Liver (tissue), 9 donors: ENCODE measurements around the gene CELA1. TPM values are rescaled to one million over a fixed set of nuclear protein-coding genes. Genes with fewer than 3 reads are reported as not detected.
"Not testable (repeated sequence)": the region's sequence is repeated elsewhere in the genome, so short reads cannot be mapped to it uniquely, and the experiment has no call there.

ENCODE experiments used
- DNase-seq: peaks from one replicate; pipeline ENCODE4 v3.0.0-alpha.2; 2017; ENCODE audit warnings: low spot score
- H3K27ac ChIP-seq, 2 donors: one replicate each; pipeline ENCODE4 v1.7.0; 2013; ENCODE audit warnings: inconsistent platforms in 2 of 2, low read length in 2 of 2, control low read depth in 1 of 2, low read depth in 1 of 2, mild to moderate bottlenecking in 1 of 2
- H3K27me3 ChIP-seq, 4 donors: one replicate each; pipeline versions ENCODE4 v1.6.1 to v1.7.0; 2013; ENCODE audit warnings: low read length in 3 of 4, inconsistent platforms in 1 of 4, mild to moderate bottlenecking in 1 of 4, moderate library complexity in 1 of 4; ENCODE audit not compliant: control insufficient read depth in 4 of 4, insufficient read depth in 4 of 4
- H3K36me3 ChIP-seq, 4 donors: one replicate each; pipeline versions ENCODE4 v1.6.1 to v1.7.0; 2013; ENCODE audit warnings: low read length in 3 of 4, mild to moderate bottlenecking in 3 of 4, low read depth in 1 of 4, moderate library complexity in 1 of 4; ENCODE audit not compliant: control insufficient read depth in 4 of 4, insufficient read depth in 3 of 4
- H3K4me1 ChIP-seq, 4 donors: one replicate each; pipeline versions ENCODE4 v1.6.1 to v1.7.0; 2013; ENCODE audit warnings: low read length in 3 of 4, mild to moderate bottlenecking in 3 of 4, moderate library complexity in 1 of 4; ENCODE audit not compliant: control insufficient read depth in 4 of 4, insufficient read depth in 4 of 4
- H3K4me3 ChIP-seq, 3 donors: one replicate each; pipeline versions ENCODE4 v1.6.1 to v1.7.0; 2013; ENCODE audit warnings: low read length in 3 of 3, control low read depth in 1 of 3, low read depth in 1 of 3, mild to moderate bottlenecking in 1 of 3
- H3K9ac ChIP-seq, 2 donors: one replicate each; pipeline ENCODE4 v1.7.0; 2013; ENCODE audit warnings: low read length in 2 of 2, mild to moderate bottlenecking in 2 of 2, moderate library complexity in 2 of 2, control low read depth in 1 of 2, low read depth in 1 of 2
- H3K9me3 ChIP-seq, 4 donors: one replicate each; pipeline versions ENCODE4 v1.6.1 to v1.7.0; 2013; ENCODE audit warnings: low read length in 3 of 4; ENCODE audit not compliant: control insufficient read depth in 4 of 4
- ATF3 ChIP-seq: IDR thresholded peaks from 2 replicates; pipeline ENCODE4 v1.6.1; 2016; ENCODE audit warnings: antibody characterized with exemption
- CTCF ChIP-seq: fragments of 150-350 bp; IDR thresholded peaks from 2 replicates; pipeline ENCODE4 v1.5.1; 2017; ENCODE audit warnings: improper control_type of control experiment, low read depth, low read length; ENCODE audit not compliant: missing input control
- EGR1 ChIP-seq, 2 donors: IDR thresholded peaks; 2 replicates each; pipeline ENCODE4 v1.6.1; 2016 to 2018; ENCODE audit warnings: antibody characterized with exemption in 2 of 2, low read depth in 2 of 2
- FOXA1 ChIP-seq: IDR thresholded peaks from 2 replicates; pipeline ENCODE4 v1.6.1; 2016; ENCODE audit warnings: antibody characterized with exemption
- FOXA2 ChIP-seq: IDR thresholded peaks from 2 replicates; pipeline ENCODE4 v1.6.1; 2016; ENCODE audit warnings: antibody characterized with exemption
- GABPA ChIP-seq, 2 donors: IDR thresholded peaks in 1 of 2; conservative IDR thresholded peaks in 1 of 2; 2 replicates each; pipeline ENCODE4 v1.6.1; 2016; ENCODE audit warnings: antibody characterized with exemption in 2 of 2, mild to moderate bottlenecking in 1 of 2, moderate library complexity in 1 of 2
- HNF4A ChIP-seq, 2 donors: conservative IDR thresholded peaks; 2 replicates each; pipeline ENCODE4 v1.6.1; 2016; ENCODE audit warnings: antibody characterized with exemption in 2 of 2, mild to moderate bottlenecking in 2 of 2
- HNF4G ChIP-seq: IDR thresholded peaks from 2 replicates; pipeline ENCODE4 v1.6.1; 2016; ENCODE audit warnings: antibody characterized with exemption
- JUND ChIP-seq, 2 donors: IDR thresholded peaks; 2 replicates each; pipeline ENCODE4 v1.6.1; 2016; ENCODE audit warnings: antibody characterized with exemption in 2 of 2
- MAX ChIP-seq: IDR thresholded peaks from 2 replicates; pipeline ENCODE4 v1.6.1; 2016; ENCODE audit warnings: antibody characterized with exemption
- NR2F2 ChIP-seq: IDR thresholded peaks from 2 replicates; pipeline ENCODE4 v1.6.1; 2016; ENCODE audit warnings: antibody characterized with exemption
- RAD21 ChIP-seq, 2 donors: IDR thresholded peaks; 2 replicates each; pipeline ENCODE4 v1.6.1; 2016; ENCODE audit warnings: antibody characterized with exemption in 2 of 2, mild to moderate bottlenecking in 2 of 2
- REST ChIP-seq: IDR thresholded peaks from 2 replicates; pipeline ENCODE4 v1.6.1; 2016; ENCODE audit warnings: antibody characterized with exemption, mild to moderate bottlenecking
- SP1 ChIP-seq: IDR thresholded peaks from 2 replicates; pipeline ENCODE4 v1.6.1; 2018; ENCODE audit warnings: antibody characterized with exemption, mild to moderate bottlenecking
- TAF1 ChIP-seq: conservative IDR thresholded peaks from 2 replicates; pipeline ENCODE4 v1.6.1; 2016; ENCODE audit warnings: antibody characterized with exemption, mild to moderate bottlenecking
- YY1 ChIP-seq: IDR thresholded peaks from 2 replicates; pipeline ENCODE4 v1.6.1; 2016; ENCODE audit warnings: antibody characterized with exemption, mild to moderate bottlenecking
- WGBS: extraction: QIAGEN DNeasy Blood & Tissue Kit; methylation state at CpG from one replicate; pipeline ENCODE4 v1.1.7; 2013; 5-methylcytosine and 5-hydroxymethylcytosine counted together
- polyA plus RNA-seq, 2 donors: library from polyadenylated mRNA; stranded (reverse) in 1 of 2; unstranded in 1 of 2; fragments of 200-250 nt in 1 of 2; fragments of >200 nt in 1 of 2; fragmentation: Nextera tagmentation in 1 of 2; extraction: Ambion mirVana in 1 of 2; gene quantifications; one replicate each; pipeline versions ENCODE4 v1.2.1 to v1.2.3, GENCODE V29; 2013 to 2015
- total RNA-seq, 2 donors: library from RNA; depleted of rRNA; stranded (reverse); fragments of >200 nt; gene quantifications; one replicate each; pipeline ENCODE4 v1.2.3, GENCODE V29; 2014
- donor health status: healthy.
- donor health status: healthy.
- donor health status: healthy.
- donor health status: healthy.
- donor health status: healthy.

CELA1 gene
- total and polyA plus RNA-seq, 4 donors: not detected

GRCh38 chr12:51339750-51340149 lies 6.7 kb downstream of the CELA1 start:
- TF ChIP-seq SP1 (no peak), HNF4A (conservative IDR thresholded peaks at IDR 0.05) (no peak), GABPA (IDR thresholded peaks at IDR 0.05 in 1 of 2, conservative IDR thresholded peaks at IDR 0.05 in 1 of 2) (no peak), REST (no peak), MAX (no peak), FOXA1 (no peak), EGR1 (IDR thresholded peaks at IDR 0.05; ENCODE audit: low read depth in 2 of 2) (no peak), YY1 (no peak), HNF4G (no peak), JUND (IDR thresholded peaks at IDR 0.05) (no peak), RAD21 (IDR thresholded peaks at IDR 0.05) (no peak), FOXA2 (no peak), TAF1 (no peak), NR2F2 (no peak), CTCF (no peak), ATF3 (no peak)
- H3K9ac ChIP-seq: no peak overlapping the region
- no peaks in the 10 kb centered on the region for H3K9me3 ChIP-seq
- no peaks in the 10 kb centered on the region for H3K27me3 ChIP-seq
- DNase-seq: no peak
- no peak overlapping the region for H3K27ac ChIP-seq
- peaks cover 0 to 6% (median 2%) of the 10 kb centered on the region in 4 donors for H3K4me1 ChIP-seq
- no peaks in the 10 kb centered on the region for H3K36me3 ChIP-seq
- H3K4me3 ChIP-seq: no peak overlapping the region
- 85% methylated on average over 6 of the region's 6 CpGs for WGBS

GRCh38 chr12:51337336-51337735 lies 9.1 kb downstream of the CELA1 start:
- not testable (repeated sequence) for H3K9me3 ChIP-seq, H3K27ac ChIP-seq, H3K27me3 ChIP-seq, H3K4me1 ChIP-seq, H3K9ac ChIP-seq, H3K36me3 ChIP-seq, DNase-seq, H3K4me3 ChIP-seq
